Measurements from ENCODE around the gene EPB41L5. TPM values are rescaled to one million over a fixed set of nuclear protein-coding genes. Genes with fewer than 3 reads are reported as not detected.

The EPB41L5 gene
- total and polyA plus RNA-seq, 2 donors (not counting 3 experiments of a cell fraction or from before 2014, with no cell fraction given) = 8.4 to 13.6 TPM

- ChIA-PET POLR2A (no interaction called here), CTCF (interaction anchor here (0.7 to 1.3 kb wide), 4 partner anchors 9 to 44 kb away, joined by 3 to 4 read pairs (median 4); no protein-coding TSS in a partner anchor)
- dilution Hi-C loops (cut with MboI; ENCODE audit: extremely low pct_ligation_motif_present, low sequenced_read_pairs) (no loop called here), intact Hi-C loops (cut with micrococcal nuclease) (no loop called here)
- Histone ChIP-seq H3K4me2 (ENCODE audit: insufficient read depth, low read length) (no peak overlapping the region), H2AFZ (ENCODE audit: low read depth, low read length) (no peak overlapping the region), H4K20me1 (replicated peaks; ENCODE audit: control insufficient read depth, extremely low read depth, insufficient read depth, low read length) (no peaks in the 10 kb centered on the region), H3K79me2 (ENCODE audit: control insufficient read depth, insufficient read depth, low read length) (peaks cover 11% of the 10 kb centered on the region), H3K27me3 (ENCODE audit: control insufficient read depth in 2 of 2, insufficient read depth in 2 of 2, low read length in 2 of 2) (no peaks in the 10 kb centered on the region), H3K36me3 (ENCODE audit: control insufficient read depth in 2 of 2, extremely low read depth in 1 of 2, insufficient read depth in 2 of 2, low read length in 2 of 2) (peaks cover 0 to 5% of the 10 kb centered on the region in 2 experiments), H3K4me1 (ENCODE audit: control insufficient read depth, extremely low read depth, insufficient read depth, low read length) (peaks cover 17% of the 10 kb centered on the region), H3K4me3 (replicated peaks in 1 of 3; ENCODE audit: insufficient read depth in 1 of 3, low read depth in 1 of 3, low read length in 3 of 3) (no peak overlapping the region), H3K27ac (ENCODE audit: insufficient read depth, low read depth, low read length) (no peak overlapping the region), H3K9me3 (replicated peaks; ENCODE audit: control insufficient read depth, insufficient read depth, low read length) (no peaks in the 10 kb centered on the region), H3K9ac (replicated peaks; ENCODE audit: extremely low read depth, insufficient read depth, low read length) (no peak overlapping the region), H3K9me1 (replicated peaks; ENCODE audit: control insufficient read depth, extremely low read depth, insufficient read depth, low read length) (no peaks in the 10 kb centered on the region)
- FAIRE-seq (no peak), DNase-seq (ENCODE audit: low read depth, low spot score) (no peak)
- TF ChIP-seq MAX (IDR thresholded peaks at IDR 0.05; ENCODE audit: insufficient read depth, insufficient read length) (no peak), EZH2 (IDR thresholded peaks at IDR 0.05; ENCODE audit: borderline replicate concordance, low read depth, low read length, severe bottlenecking) (no peak), POLR2AphosphoS5 (IDR thresholded peaks at IDR 0.05; ENCODE audit: insufficient read depth, low read depth, low read length) (no peak), CTCF (IDR thresholded peaks at IDR 0.05; ENCODE audit: extremely low read depth in 1 of 2, insufficient read depth in 1 of 2, low read depth in 1 of 2, low read length in 2 of 2) (no peak), MYC (IDR thresholded peaks at IDR 0.05; ENCODE audit: low read depth, low read length) (no peak), FOS (IDR thresholded peaks at IDR 0.05; ENCODE audit: borderline replicate concordance, insufficient read depth, low read length) (no peak), JUN (IDR thresholded peaks at IDR 0.05; ENCODE audit: borderline replicate concordance, insufficient read depth, insufficient read length, low read depth) (no peak), POLR2A (IDR thresholded peaks at IDR 0.05; ENCODE audit: low read depth, low read length) (no peak), GATA2 (IDR thresholded peaks at IDR 0.05; ENCODE audit: insufficient read depth, insufficient read length, low read depth, low read length) (no peak)
- BruUV-seq (replicated peaks) = no TSS peak
Observed at GRCh38 chr2:120219291-120219690, 206.4 kb downstream of the EPB41L5 start.
